ENCODE measurements around the gene DNAJB13. TPM values are rescaled to one million over a fixed set of nuclear protein-coding genes. Genes with fewer than 3 reads are reported as not detected.

DNAJB13 gene
- total and polyA plus RNA-seq, 3 donors from 2014 or later, result 8.1 to 49.3 (median 14.3) TPM

DNA sequence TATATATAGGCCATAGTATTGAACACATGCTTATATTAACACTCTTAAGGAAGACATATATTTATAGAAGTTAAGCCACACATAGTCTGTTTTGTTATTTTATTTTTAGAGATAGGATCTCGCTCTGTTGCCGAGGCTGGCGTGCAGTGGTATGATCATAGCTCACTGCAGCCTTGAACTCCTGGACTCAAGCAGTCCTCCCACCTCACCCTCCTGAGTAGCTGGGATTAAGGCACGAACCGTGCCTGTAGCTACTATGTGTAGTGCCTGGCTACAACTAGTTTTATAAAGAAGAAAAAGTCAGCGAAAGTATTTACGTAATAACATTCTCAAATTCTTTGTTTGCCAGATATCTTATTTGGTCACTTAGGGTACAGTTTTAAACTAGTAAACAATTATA is 37.4 kb downstream of the DNAJB13 start:
- Histone ChIP-seq H3K4me1 (peaks cover 3% of the 10 kb centered on the region), H3K36me3 (ENCODE audit: low read depth, missing control alignments) (no peaks in the 10 kb centered on the region), H3K9me3 (no peaks in the 10 kb centered on the region), H3K4me3 (no peak overlapping the region), H3K27me3 (no peaks in the 10 kb centered on the region), H3K27ac (no peak overlapping the region)
- DNase-seq, result no peak
- 74 to 88% methylated on average over 7 of the region's 7 CpGs for WGBS, 2 donors
- intact Hi-C loops (cut with DNase I; ENCODE audit: low total_unique reads), result no loop called here
- no peak for TF ChIP-seq CTCF (IDR thresholded peaks at IDR 0.05)
- TF ChIP-seq POLR2A (IDR thresholded peaks at IDR 0.05), result no peak

- Histone ChIP-seq H3K4me1 (no peaks in the 10 kb centered on the region), H3K9me3 (no peaks in the 10 kb centered on the region), H3K27me3 (no peaks in the 10 kb centered on the region), H3K36me3 (ENCODE audit: low read depth, missing control alignments) (no peaks in the 10 kb centered on the region), H3K4me3 (no peak overlapping the region), H3K27ac (no peak overlapping the region)
- intact Hi-C loops (cut with DNase I; ENCODE audit: low total_unique reads), result no loop called here
- DNase-seq, result no peak
- WGBS, 2 donors, result 93% methylated on average over 6 of the region's 6 CpGs
- TF ChIP-seq CTCF (IDR thresholded peaks at IDR 0.05), result no peak
- TF ChIP-seq POLR2A (IDR thresholded peaks at IDR 0.05), result no peak
Measured at GRCh38 chr11:73989156-73989555, 38.3 kb downstream of the DNAJB13 start.

DNA sequence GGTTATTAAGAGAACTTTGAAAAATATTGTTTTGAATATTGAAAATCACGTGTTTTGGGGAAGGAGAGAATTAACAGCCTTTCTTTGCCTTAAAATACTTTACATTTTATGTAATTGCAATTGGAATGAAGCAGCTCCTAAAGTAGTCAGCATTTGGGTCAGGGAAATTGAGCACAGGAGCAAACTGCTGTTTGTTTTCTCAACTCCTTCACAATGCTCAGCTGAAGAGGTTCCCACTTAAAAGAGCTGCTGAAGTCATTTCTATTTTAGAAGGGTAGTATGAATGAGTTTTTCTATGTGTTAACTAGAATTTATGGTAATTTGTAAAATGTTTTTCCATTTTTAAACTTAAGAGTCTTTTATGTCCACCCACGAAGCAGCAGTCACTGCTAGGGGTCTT is 39.9 kb downstream of the DNAJB13 start:
- intact Hi-C loops (cut with DNase I; ENCODE audit: low total_unique reads), result no loop called here
- TF ChIP-seq POLR2A (IDR thresholded peaks at IDR 0.05) (no peak), CTCF (IDR thresholded peaks at IDR 0.05) (no peak)
- no peaks in the 10 kb centered on the region for H3K9me3 ChIP-seq
- no peak overlapping the region for H3K4me3 ChIP-seq
- H3K36me3 ChIP-seq (ENCODE audit: low read depth, missing control alignments), result no peaks in the 10 kb centered on the region
- no peak for DNase-seq
- H3K4me1 ChIP-seq, result no peaks in the 10 kb centered on the region
- H3K27me3 ChIP-seq, result no peaks in the 10 kb centered on the region
- WGBS, 2 donors, result 81 to 92% methylated on average over 2 of the region's 2 CpGs
- H3K27ac ChIP-seq, result no peak overlapping the region

DNA sequence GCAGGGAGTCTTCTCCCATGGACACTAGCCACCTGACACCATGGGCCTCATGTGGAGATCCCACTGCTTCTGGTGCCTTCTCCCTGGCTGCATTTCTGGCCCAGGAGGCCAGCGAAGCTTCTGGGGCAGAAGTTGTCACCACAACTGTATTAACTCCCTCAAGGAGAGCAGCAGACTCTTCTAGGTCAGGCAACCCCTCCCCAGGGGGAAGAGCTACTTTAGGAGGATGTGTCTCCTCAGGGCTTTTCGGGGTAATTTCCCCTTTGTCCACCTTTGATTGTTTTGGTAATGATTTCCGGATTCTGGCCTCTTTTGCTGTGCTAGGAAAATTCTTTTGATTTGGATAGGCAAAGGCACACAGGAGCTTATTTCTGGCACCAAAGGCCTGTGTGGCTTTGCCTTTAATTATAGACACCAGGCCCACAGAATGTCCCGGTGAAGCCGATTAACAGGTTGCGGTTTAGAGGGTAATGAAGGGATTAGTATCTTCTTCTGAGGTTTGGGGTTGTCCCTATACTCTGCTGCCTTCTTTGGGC is 40.7 kb downstream of the DNAJB13 start:
- H3K27ac ChIP-seq, result no peak overlapping the region
- no peaks in the 10 kb centered on the region for H3K27me3 ChIP-seq

More for the DNA sequence above, 40.7 kb downstream of the DNAJB13 start:
- Histone ChIP-seq H3K9me3 (no peaks in the 10 kb centered on the region), H3K4me1 (no peaks in the 10 kb centered on the region), H3K36me3 (ENCODE audit: low read depth, missing control alignments) (no peaks in the 10 kb centered on the region), H3K4me3 (no peak overlapping the region)
- intact Hi-C loops (cut with DNase I; ENCODE audit: low total_unique reads), result no loop called here
- no peak for TF ChIP-seq POLR2A (IDR thresholded peaks at IDR 0.05)
- no peak for TF ChIP-seq CTCF (IDR thresholded peaks at IDR 0.05)
- WGBS, 2 donors, result 90 to 93% methylated on average over 6 of the region's 6 CpGs
- no peak for DNase-seq
